Sigmoid colon (tissue), 7 donors: ENCODE measurements around the gene ZNF777. TPM values are rescaled to one million over a fixed set of nuclear protein-coding genes. Genes with fewer than 3 reads are reported as not detected.

Experiments used
- DNase-seq: peaks from one replicate; pipeline ENCODE4 v3.0.0-alpha.2; 2019
- H3K27ac ChIP-seq, 4 donors: fragments of 200-600 bp; sonication (generic); one replicate each; pipeline ENCODE4 v1.5.1; 2016 to 2019; ENCODE audit warnings: mild to moderate bottlenecking in 1 of 4
- H3K27me3 ChIP-seq, 3 donors: fragments of 200-600 bp; sonication (generic); one replicate each; pipeline ENCODE4 v1.5.1; 2019; ENCODE audit warnings: mild to moderate bottlenecking in 1 of 3
- H3K36me3 ChIP-seq, 4 donors: fragments of 200-600 bp; sonication (generic); one replicate each; pipeline ENCODE4 v1.5.1; 2016 to 2019
- H3K4me1 ChIP-seq, 4 donors: fragments of 200-600 bp; sonication (generic); one replicate each; pipeline ENCODE4 v1.5.1; 2017 to 2019
- H3K4me3 ChIP-seq, 4 donors: fragments of 200-600 bp; sonication (generic); one replicate each; pipeline ENCODE4 v1.5.1; 2017 to 2019; ENCODE audit warnings: mild to moderate bottlenecking in 2 of 4, moderate library complexity in 1 of 4
- H3K9me3 ChIP-seq, 4 donors: fragments of 200-600 bp in 3 of 4; sonication (generic) in 3 of 4; one replicate each; pipeline versions ENCODE4 v1.5.1 to v1.6.1; 2013 to 2019
- CTCF ChIP-seq, 4 experiments: fragments of 450-650 bp in 3 of 4; fragments of 200-600 bp in 1 of 4; IDR thresholded peaks; one replicate each; pipeline ENCODE4 v1.5.1; 2016 to 2019; ENCODE audit warnings: antibody characterized with exemption in 4 of 4, mild to moderate bottlenecking in 3 of 4, moderate library complexity in 2 of 4
- EP300 ChIP-seq, 4 donors: sonication (generic); formaldehyde crosslinking; IDR thresholded peaks; one replicate each; pipeline ENCODE4 v1.6.1; 2017; ENCODE audit warnings: antibody characterized with exemption in 4 of 4
- POLR2A ChIP-seq, 2 donors: fragments of 450-650 bp; IDR thresholded peaks; one replicate each; pipeline ENCODE4 v1.6.1; 2016; ENCODE audit warnings: antibody characterized with exemption in 2 of 2, mild to moderate bottlenecking in 2 of 2, moderate library complexity in 2 of 2
- POLR2AphosphoS5 ChIP-seq, 4 donors: sonication (generic); formaldehyde crosslinking; IDR thresholded peaks; one replicate each; pipeline ENCODE4 v1.6.1; 2017; ENCODE audit warnings: antibody characterized with exemption in 4 of 4
- WGBS, 2 donors: extraction: QIAGEN DNeasy Blood & Tissue Kit; methylation state at CpG; one replicate each; pipeline ENCODE4 v1.1.7; 2013; 5-methylcytosine and 5-hydroxymethylcytosine counted together
- intact Hi-C: fragments of 100-400 bp; cut with DNase I; formaldehyde crosslinking; loops from one replicate; pipeline ENCODE4 v1.15.1; 2023
- polyA plus RNA-seq, 3 donors: library from polyadenylated mRNA; stranded (reverse); fragments of 200-250 nt; gene quantifications; one replicate each; pipeline ENCODE4 v1.2.3, GENCODE V29; 2013
- total RNA-seq, 4 donors: library from RNA; depleted of rRNA; stranded (reverse); fragments of >200 nt; gene quantifications; one replicate each; pipeline ENCODE4 v1.1.0, GENCODE V29; 2016
- donor health status: healthy with polysubstance abuse.
- donor health status: Bipolar disorder and iron deficiency.
- donor health status: healthy.

Gene ZNF777
- total and polyA plus RNA-seq, 7 donors = 4.2 to 8.8 (median 6.6) TPM

GRCh38 chr7:149477494-149478443 is 16.9 kb upstream of the ZNF777 start:
- H3K4me1 ChIP-seq = no peaks in the 10 kb centered on the region
- H3K36me3 ChIP-seq = peaks cover 24 to 59% (median 39%) of the 10 kb centered on the region in 4 donors
- intact Hi-C loops = no loop called here
- no peak overlapping the region for H3K27ac ChIP-seq
- H3K27me3 ChIP-seq = no peaks in the 10 kb centered on the region
- peak; percentile 54 for DNase-seq
- TF ChIP-seq EP300 (IDR thresholded peaks at IDR 0.05) (no peak), CTCF (IDR thresholded peaks at IDR 0.05) (no peak), POLR2AphosphoS5 (IDR thresholded peaks at IDR 0.05) (no peak), POLR2A (IDR thresholded peaks at IDR 0.05) (no peak)
- 95 to 96% methylated on average over 18 of the region's 18 CpGs for WGBS, 2 donors
- H3K4me3 ChIP-seq = no peak overlapping the region
- no peaks in the 10 kb centered on the region for H3K9me3 ChIP-seq

- WGBS, 2 donors = 96 to 97% methylated on average over 12 of the region's 12 CpGs
- intact Hi-C loops = no loop called here
- Histone ChIP-seq H3K9me3 (no peaks in the 10 kb centered on the region), H3K36me3 (peaks cover 24 to 67% (median 43%) of the 10 kb centered on the region in 4 donors), H3K4me3 (no peak overlapping the region), H3K27ac (no peak overlapping the region), H3K27me3 (no peaks in the 10 kb centered on the region), H3K4me1 (no peaks in the 10 kb centered on the region)
- TF ChIP-seq EP300 (IDR thresholded peaks at IDR 0.05) (no peak), POLR2A (IDR thresholded peaks at IDR 0.05) (no peak), CTCF (IDR thresholded peaks at IDR 0.05) (no peak), POLR2AphosphoS5 (IDR thresholded peaks at IDR 0.05) (no peak)
- DNase-seq = peak; percentile 54
Measured at GRCh38 chr7:149476791-149477190, 15.9 kb upstream of the ZNF777 start.

GRCh38 chr7:149475121-149476045 is 14.5 kb upstream of the ZNF777 start:
- H3K27me3 ChIP-seq = no peaks in the 10 kb centered on the region
- no peak for TF ChIP-seq POLR2AphosphoS5 (IDR thresholded peaks at IDR 0.05)
- peaks cover 24 to 72% (median 43%) of the 10 kb centered on the region in 4 donors for H3K36me3 ChIP-seq
- no peak for DNase-seq
- intact Hi-C loops = no loop called here
- no peaks in the 10 kb centered on the region for H3K4me1 ChIP-seq
- no peak overlapping the region for H3K27ac ChIP-seq
- H3K4me3 ChIP-seq = no peak overlapping the region
- 94 to 96% methylated on average over 21 of the region's 21 CpGs for WGBS, 2 donors
- H3K9me3 ChIP-seq = no peaks in the 10 kb centered on the region

GRCh38 chr7:149474309-149475120 is 13.7 kb upstream of the ZNF777 start:
- no peak overlapping the region for H3K27ac ChIP-seq
- DNase-seq = peak; percentile 63
- no peaks in the 10 kb centered on the region for H3K4me1 ChIP-seq
- no peak overlapping the region for H3K4me3 ChIP-seq
- intact Hi-C loops = no loop called here
- 97% methylated on average over 77 of the region's 77 CpGs for WGBS, 2 donors
- TF ChIP-seq CTCF (IDR thresholded peaks at IDR 0.05) = no peak
- TF ChIP-seq POLR2AphosphoS5 (IDR thresholded peaks at IDR 0.05) = no peak
- H3K27me3 ChIP-seq = no peaks in the 10 kb centered on the region
- peaks cover 24 to 77% (median 43%) of the 10 kb centered on the region in 4 donors for H3K36me3 ChIP-seq
- no peaks in the 10 kb centered on the region for H3K9me3 ChIP-seq
